Stimulated activated CD8-positive, alpha-beta memory T cell treated with anti-CD3 and anti-CD28 coated beads, Interleukin-4, amount 100 ng/mL, for 24 hours (primary cell): Measurements from ENCODE around the gene HLA-B.

ENCODE experiments used
- DNase-seq: peaks from one replicate; pipeline ENCODE4 v3.0.0-alpha.2; 2020; ENCODE audit warnings: low read depth

The HLA-B gene

DNA sequence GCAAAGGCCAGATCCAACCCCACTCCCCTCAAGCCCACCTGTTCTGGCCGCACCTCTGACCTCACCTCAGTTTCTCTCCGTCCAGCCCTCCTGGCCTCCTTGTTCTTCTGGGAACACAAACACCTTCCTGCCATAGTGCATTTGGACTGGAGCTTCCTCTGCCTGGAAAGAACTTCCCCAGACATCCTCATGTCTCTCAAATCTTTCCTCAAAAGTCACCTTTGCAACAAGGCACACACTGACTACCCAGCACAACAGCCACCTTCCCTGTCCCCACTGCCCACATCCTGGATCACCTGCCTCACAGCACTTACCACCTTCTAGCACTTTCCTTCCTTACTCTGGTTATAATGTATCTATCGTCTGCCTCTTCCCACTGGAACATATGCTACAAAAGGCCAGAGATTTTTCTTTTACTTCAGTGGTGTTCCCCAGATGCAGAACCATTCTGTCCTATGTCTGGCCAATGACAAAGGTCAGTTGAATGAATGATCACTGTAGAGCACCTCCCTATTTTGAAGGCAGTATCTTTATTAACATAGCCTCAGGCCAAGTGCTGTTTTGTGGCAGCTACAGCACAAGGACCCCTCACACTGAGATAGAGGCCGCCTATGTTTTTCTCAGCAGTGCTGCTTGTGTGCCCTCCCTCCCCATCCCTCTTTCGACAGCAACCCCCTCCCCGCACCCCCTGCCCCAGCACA is 4.1 kb downstream of the HLA-B start:
- DNase-seq = no peak

DNA sequence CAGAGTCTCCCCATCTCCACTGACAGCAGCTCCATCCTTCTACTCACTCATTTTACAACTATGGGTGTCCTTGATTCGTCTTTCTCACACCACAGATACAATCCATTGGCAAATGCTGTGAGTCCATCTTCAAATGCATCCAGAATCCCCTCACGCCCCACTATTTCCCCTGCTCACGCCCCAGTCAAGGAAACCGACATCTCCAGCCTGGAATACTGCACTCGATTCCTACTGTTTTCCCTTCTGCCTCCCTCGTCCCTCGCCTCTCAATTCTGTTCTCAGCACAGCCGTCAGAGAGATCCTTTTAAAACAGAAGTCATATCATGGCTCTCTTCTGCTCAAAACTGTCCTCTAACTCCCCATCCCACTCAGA is 4.7 kb downstream of the HLA-B start:
- no peak for DNase-seq

DNA sequence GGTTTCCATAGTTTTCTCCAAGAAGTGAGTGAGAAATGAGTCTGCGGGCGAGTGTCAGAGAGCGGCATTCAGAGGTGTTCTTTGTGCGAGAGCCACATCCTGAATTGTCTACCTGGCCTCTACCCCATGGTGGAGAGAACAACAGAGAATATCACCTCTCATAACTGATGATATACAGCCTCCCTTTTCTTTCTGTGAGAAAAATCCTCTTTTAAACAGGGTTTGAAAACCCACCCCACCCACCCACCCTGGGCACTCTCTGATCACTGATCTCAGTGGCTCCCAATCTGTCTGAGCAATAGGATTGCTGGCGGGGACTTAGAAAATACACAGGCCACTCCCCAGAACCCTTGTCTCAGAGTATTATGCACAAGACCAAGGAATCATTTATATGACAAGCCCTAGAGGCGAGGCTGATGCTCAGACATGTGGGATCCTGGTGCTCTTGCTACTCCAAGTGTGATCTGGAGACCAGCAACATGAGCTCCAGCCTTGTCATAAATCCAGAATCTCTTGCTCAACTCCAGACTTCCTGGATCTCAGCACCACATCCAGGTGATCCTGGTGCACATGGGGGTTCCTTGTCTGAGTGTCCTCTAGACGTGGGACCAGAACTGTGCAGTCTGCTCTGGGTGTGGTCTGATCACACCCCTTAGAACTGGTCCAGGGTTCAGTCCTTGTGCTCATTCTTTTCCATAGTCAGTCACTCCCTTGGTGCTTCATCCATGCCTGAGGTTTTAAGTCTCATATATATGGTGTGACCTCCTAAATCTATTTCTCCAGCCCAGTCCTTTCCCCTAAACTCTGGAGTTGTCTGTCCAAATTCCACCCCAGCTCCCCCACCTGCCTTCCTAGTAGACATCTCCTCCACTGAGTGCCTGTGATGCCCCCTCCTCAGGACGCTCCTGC is 5.3 kb downstream of the HLA-B start:
- DNase-seq = no peak

GRCh38 chr6:31351033-31351380 is 6.0 kb downstream of the HLA-B start:
- no peak for DNase-seq

DNA sequence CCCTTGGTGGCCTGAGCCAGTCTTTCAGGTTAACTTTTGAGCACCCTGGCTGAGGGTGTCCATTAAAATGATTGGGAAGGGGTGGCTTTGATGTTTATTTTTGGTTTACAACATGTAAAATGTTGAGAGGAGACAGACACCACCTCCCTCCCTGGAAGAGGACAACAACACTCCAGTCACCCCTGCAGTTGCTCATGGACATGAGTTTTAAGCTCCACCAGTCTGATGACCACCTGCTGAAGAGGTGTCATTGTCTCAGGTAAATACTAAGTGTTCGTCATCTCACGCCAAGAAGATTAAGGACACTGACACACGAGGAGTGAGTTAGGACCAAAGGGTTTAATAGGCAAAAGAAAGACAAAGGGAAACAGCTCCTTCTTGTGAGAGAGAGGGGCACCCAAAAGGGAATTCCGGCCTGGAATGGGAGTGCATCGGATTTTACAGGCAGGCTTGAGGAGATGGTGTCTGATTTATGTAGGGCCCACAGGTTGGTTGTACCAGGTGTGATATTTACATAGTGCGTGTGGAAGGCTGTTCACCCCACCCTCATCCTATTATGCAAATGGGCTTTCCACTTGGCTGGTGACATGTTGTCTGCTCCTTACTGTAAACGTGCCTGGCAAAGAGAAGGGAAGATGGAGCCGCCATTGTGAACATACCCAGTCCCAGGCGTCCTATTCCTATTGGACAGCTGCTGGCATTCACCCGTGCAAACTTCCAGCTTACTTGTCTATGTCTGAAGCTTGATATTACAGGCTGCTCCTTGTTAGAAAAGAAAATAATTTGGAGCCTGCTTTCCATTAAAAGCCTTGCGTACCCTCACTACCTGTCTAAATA is 6.6 kb downstream of the HLA-B start:
- no peak for DNase-seq

GRCh38 chr6:31349301-31349700 is 7.7 kb downstream of the HLA-B start:
- no peak for DNase-seq

DNA sequence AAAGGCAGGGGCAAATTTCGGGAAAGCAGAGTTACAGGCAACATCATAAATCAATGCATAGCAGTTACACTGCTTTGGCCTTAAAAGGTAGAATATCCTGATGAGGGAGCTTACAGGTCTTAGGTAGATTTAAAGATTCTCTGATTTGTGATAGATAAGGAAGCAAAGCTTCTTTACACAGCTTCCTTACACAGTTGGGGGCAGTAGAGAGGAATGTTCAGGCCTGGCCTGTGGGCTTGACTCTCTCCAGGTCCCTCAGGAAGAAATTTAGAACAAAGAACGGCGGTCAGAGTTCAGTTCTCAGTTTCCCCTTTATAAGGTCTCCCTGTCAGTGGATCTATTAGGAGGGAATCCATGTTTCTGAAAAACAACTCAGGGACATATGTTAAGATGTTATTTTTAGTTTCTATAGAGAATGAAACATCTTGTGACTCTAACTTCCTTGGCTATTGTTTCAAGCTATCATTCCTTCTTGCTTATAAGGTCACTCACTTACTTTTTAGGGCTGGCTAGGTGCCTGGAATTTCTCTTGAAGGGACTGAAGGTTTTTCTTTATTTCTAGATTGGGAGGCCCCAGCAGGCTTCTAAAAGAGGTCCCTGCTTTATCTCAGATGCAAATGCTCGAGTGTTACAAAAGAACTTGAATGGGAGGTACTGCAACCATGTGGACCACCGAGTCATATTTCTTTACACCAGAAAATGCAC is 11.8 kb downstream of the HLA-B start:
- DNase-seq = no peak

GRCh38 chr6:31340228-31340627 is 16.8 kb downstream of the HLA-B start:
- DNase-seq = no peak

- DNase-seq = no peak
Measured at GRCh38 chr6:31339210-31339609, 17.8 kb downstream of the HLA-B start.

- DNase-seq = no peak
Measured at GRCh38 chr6:31336896-31337496, 20.0 kb downstream of the HLA-B start.

DNA sequence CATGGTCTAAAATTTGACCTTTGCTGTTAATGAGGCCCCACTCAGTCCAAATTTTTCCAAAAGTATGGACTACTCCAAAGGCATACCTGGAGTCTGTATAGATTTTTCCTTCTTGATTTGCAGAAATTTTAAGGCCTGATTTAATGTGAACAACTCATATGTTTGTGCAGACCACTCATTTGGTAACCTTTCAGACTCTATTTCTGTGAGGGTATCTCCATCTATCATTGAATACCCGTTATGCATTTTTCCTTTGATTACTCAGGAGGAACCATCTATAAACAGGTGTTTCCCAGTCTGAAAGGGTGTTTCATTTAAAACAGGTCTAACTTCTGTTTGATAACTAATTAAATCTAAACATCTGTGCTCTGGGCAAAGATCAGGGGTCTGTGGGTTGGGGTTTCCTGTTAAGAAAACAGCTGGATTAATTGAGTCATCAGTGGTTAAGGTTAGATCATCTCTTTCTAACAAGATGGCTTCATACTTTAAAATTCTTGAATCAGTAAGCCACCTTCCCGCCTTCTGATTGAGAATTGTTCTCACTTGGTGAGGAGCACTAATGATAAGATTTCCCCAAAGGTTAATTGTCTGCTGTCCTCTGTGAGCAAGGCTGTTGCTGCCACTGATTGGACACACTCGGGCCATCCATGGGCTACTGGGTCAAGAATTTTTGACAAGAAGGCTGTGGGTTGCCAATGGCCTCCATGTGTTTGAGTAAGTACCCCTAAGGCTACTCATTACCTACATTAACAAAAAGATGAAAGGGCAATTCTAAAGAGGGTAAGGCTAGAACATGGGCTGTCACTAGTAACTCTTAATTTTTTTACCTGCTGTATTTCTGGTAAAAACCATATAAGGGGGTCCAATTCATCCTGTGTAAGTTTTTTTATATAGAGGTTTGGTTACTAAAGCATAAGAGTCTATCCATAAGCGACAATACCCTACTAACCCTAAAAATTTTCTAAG is 24.1 kb downstream of the HLA-B start:
- DNase-seq = no peak

- no peak for DNase-seq
Measured at GRCh38 chr6:31328355-31328960, 28.5 kb downstream of the HLA-B start.

DNA sequence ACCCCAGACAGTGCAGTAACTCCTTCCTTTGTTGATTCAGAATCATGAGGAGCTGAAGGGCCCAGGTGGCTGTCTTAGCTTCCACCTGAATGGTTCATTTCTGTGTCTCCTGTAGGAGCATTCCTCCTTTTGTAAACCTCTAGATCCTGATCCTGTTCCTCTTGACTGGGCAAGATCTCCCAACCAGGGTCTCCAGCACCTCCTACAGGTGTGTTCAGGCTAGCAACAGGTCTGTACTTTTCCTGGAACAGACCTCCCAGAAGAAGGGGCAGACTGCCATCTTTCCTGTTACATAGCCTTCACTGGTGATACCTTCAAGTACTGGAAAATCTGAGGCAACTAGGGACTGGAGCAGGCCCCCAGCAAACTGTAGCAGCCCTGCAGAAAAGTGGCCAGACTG is 35.2 kb downstream of the HLA-B start:
- DNase-seq = no peak

GRCh38 chr6:31321005-31321707 is 35.8 kb downstream of the HLA-B start:
- DNase-seq = no peak

GRCh38 chr6:31317036-31317435 is 39.9 kb downstream of the HLA-B start:
- DNase-seq = no peak

GRCh38 chr6:31309641-31310040 is 47.3 kb downstream of the HLA-B start:
- DNase-seq = no peak

- no peak for DNase-seq
Measured at GRCh38 chr6:31308845-31309175, 48.2 kb downstream of the HLA-B start.

- peak; percentile 51 for DNase-seq
Measured at GRCh38 chr6:31308050-31308844, 48.7 kb downstream of the HLA-B start.

DNA sequence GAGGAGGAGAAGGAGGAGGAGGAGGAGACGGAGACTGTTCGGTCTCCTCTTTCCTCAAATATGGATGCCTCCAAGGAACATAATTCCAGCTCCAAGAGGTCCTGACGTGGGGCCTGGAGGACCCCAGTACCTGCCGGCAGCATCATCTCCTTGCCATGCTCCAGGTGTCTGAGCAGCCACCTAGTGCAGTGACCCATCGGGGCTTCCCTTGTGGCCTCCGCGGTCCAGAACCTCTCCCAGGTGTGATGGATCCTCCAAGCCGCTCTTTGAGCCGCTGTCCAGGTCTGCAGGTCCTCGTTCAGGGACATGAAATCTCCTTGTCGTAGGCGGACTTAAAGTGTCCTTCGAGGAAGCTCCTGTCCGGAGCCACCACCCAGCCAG is 49.3 kb downstream of the HLA-B start:
- no peak for DNase-seq
